HG03103 (cell line): Measurements from ENCODE around the gene PRAF2.

Source experiments
- ATAC-seq: cut with Tn5 transposase; IDR thresholded peaks from one replicate; pipeline ENCODE4 v1.9.1; 2021; ENCODE audit warnings: low read depth; ENCODE audit not compliant: unreplicated experiment

Gene PRAF2

DNA sequence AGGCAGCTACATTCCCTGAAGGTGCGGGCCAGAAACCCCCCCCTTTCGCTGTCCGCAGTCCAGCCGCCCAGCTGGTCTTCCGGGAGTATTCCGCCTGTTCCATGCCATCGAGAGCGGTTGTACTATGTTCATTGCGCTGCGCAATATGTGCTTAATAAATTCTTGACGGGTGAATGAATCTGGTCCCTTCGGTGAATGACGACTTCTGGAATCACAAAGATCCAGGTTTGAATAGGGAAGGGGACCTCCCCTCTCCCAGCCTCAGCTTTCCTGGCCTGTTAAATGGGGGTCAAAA, 29.9 kb downstream of the PRAF2 start:
- ATAC-seq = no peak

- ATAC-seq = peak; percentile 83
These were observed 30.4 kb downstream of the PRAF2 start, which contains the start of gene TFE3 for GRCh38 chrX:49043220-49043986. TSS of gene TFE3 (minus strand) at chrX:49043357. CDS start at chrX:49043226, 131 bp downstream.

DNA sequence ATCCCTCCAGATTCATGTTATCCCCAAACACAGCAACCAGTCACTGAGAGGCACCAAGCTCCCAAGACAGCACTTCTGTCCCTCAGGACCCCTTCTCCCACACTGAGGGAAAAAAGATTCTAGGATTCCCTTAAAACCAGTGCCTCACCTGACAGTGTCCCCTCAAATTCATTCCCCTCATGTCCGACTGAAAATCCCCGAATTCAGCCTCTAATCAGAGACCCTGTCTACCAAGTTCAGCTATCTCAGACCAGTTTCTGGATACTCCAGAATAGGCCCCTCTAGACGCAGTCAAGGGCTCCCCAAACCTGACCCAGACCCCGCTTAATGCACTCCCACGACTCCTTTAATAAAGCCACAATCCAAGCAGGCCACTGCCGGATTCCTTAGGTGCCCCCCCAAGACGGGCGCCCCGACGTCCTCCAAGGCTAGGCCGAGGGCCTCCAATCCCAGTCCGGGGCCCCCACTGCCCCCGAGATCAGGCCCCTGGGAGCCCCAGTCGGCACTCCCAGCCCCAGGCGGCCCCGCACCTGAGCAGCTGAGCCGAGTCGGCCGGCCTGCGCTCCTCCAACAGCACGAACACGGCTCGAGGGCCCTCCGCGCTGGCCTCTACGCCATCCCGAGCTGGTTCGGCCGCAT, 31.1 kb downstream of the PRAF2 start:
- ATAC-seq = no peak

GRCh38 chrX:49041744-49042580, 31.8 kb downstream of the PRAF2 start:
- no peak for ATAC-seq

GRCh38 chrX:49040376-49040955, 33.3 kb downstream of the PRAF2 start:
- ATAC-seq = no peak

DNA sequence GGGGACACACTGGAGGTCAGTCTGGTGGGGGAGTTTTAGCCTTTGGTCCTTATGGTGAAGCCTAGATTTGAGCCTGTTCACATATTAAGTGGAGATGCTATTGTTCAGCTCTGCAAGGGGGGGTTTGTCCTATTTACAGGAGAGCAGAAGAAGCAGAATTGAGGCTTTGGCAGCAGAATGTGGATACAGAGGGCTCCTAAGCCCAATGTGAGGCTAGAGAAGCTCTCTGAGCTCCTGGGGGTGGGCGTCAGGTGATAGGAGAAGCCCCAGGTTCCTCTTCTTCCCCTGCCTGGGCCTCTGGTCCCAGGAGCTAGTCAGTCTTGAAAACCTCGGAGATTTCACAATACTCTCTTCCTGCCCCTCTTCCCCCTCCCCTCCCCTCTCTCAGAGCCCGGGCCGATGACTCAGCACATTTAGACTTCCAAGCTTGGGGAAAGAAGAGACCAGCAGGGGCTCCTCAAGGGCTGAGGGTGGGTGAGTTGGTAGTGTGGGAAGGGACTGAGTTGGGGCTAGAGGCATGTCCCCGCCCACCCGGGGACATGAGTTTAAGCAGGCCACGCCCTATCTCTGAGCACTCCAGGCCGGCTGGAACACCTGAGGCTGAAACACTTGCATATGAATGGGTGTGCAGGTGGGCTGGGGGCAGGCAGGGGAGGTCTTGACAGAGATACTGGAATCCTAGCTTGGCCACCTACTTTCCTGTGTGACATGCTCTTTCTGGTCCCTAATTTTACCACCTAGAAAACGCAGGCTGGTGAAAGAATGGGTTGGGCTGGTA, 34.0 kb downstream of the PRAF2 start:
- no peak for ATAC-seq

DNA sequence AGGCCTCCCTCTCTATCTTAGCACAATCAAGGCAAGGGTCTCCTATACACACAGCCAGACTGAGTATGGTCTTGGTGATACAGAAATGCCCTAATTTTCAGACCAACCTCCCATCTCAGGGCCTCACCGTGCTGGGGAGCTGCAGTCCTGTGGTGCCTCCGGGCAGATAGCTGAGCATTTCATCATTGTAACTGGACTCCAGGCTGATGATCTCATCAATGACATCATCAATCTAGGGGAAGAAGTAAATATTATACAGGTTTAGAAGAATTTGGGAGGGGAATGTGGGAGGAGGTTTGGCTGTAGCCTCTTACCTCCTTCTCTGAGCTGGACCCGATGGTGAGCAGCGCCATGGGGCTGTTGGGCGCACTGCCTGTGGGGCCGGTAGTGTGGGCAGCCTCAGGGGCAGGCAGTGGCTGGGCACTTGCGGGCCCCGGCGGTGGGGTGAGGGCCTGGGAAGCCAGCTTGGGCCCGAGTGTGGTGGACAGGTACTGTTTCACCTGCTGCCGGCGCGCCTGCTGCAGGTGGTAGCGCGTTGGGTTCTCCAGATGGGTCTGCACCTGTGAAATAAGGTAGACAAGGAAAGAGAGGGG, 35.8 kb downstream of the PRAF2 start:
- ATAC-seq = no peak

DNA sequence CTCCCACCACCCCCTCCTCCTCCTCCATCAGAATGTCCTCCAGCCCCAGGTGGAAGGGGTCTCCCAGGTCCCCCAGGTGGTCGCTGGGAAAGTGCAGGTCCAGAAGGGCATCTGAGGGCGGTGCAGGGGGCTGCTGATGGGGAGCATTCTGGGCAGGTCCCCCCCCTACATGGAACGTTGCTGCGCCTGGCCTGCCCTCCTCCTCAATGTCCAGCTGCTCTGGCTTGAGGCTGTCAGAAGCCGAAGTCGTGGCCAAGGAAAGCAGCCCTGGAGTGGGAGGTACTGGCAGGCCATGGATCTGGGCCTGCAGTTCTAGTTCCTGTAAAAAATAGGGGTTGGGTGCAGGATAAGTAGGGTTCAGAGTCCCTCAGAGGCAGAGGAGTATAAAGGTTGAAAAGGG, 43.5 kb downstream of the PRAF2 start:
- no peak for ATAC-seq

- ATAC-seq = no peak
These were observed 43.9 kb downstream of the PRAF2 start for GRCh38 chrX:49029876-49030275.
